BLaER1 treated with 17β-estradiol and CSF1 and Interleukin-3, amounts not matched to agents 10 nM and 100 nM (cell line): ENCODE data around the gene TOPBP1.
"Not testable (repeated sequence)": the region's sequence is repeated elsewhere in the genome, so short reads cannot be mapped to it uniquely, and the experiment has no call there.

Experiments
- H3K27ac ChIP-seq, 11 experiments: shearing (Covaris generic); formaldehyde crosslinking; 2 replicates each; pipeline ENCODE4 v1.8.1; 2022
- H3K27me3 ChIP-seq, 11 experiments: shearing (Covaris generic); formaldehyde crosslinking; 2 replicates each; pipeline ENCODE4 v1.8.1; 2022
- H3K36me3 ChIP-seq, 11 experiments: shearing (Covaris generic); formaldehyde crosslinking; 2 replicates each; pipeline ENCODE4 v1.8.1; 2022
- H3K4me1 ChIP-seq, 10 experiments: shearing (Covaris generic); formaldehyde crosslinking; 2 replicates each; pipeline ENCODE4 v1.8.1; 2022
- H3K4me2 ChIP-seq, 11 experiments: shearing (Covaris generic); formaldehyde crosslinking; 2 replicates each; pipeline ENCODE4 v1.8.1; 2022
- H3K4me3 ChIP-seq, 10 experiments: shearing (Covaris generic); formaldehyde crosslinking; 2 replicates each; pipeline ENCODE4 v1.8.1; 2022
- H3K9ac ChIP-seq, 11 experiments: shearing (Covaris generic); formaldehyde crosslinking; 2 replicates each; pipeline ENCODE4 v1.8.1; 2022
- H3K9me3 ChIP-seq, 11 experiments: shearing (Covaris generic); formaldehyde crosslinking; replicated peaks in 1 of 11; 2 replicates each; pipeline ENCODE4 v1.8.1; 2022
- H4K20me1 ChIP-seq, 11 experiments: shearing (Covaris generic); formaldehyde crosslinking; 2 replicates each; pipeline ENCODE4 v1.8.1; 2022
- Cebpa-rat ChIP-seq, 11 experiments: shearing (Covaris generic); IDR thresholded peaks; 2 replicates each; pipeline ENCODE4 v1.8.1; 2022

TOPBP1 gene

GRCh38 chr3:133699467-133699866 is 37.7 kb upstream of the TOPBP1 start:
- no peak overlapping the region for H3K4me2 ChIP-seq

GRCh38 chr3:133697960-133698359 is 36.2 kb upstream of the TOPBP1 start:
- Histone ChIP-seq H3K4me2 (no peak overlapping the region), H3K36me3 (no peaks in the 10 kb centered on the region), H3K9me3 (peaks cover 0 to 10% (median 6%) of the 10 kb centered on the region in 11 experiments; a peak in 8 of 22 replicates), H3K27me3 (no peaks in the 10 kb centered on the region), H4K20me1 (no peaks in the 10 kb centered on the region), H3K9ac (no peak overlapping the region), H3K4me1 (peaks cover 6 to 9% (median 7%) of the 10 kb centered on the region in 10 experiments; a peak in 14 of 20 replicates), H3K4me3 (no peak overlapping the region), H3K27ac (no peak overlapping the region)
- no peak for TF ChIP-seq Cebpa-rat (IDR thresholded peaks at IDR 0.05)

More at GRCh38 chr3:133699467-133699866, 37.7 kb upstream of the TOPBP1 start:
- no peak for TF ChIP-seq Cebpa-rat (IDR thresholded peaks at IDR 0.05)
- Histone ChIP-seq H3K36me3 (no peaks in the 10 kb centered on the region), H3K27ac (no peak overlapping the region), H3K4me1 (peaks cover 6 to 9% (median 7%) of the 10 kb centered on the region in 10 experiments; a peak in 14 of 20 replicates), H3K4me3 (no peak overlapping the region), H3K9me3 (peaks cover 0 to 10% (median 6%) of the 10 kb centered on the region in 11 experiments; a peak in 8 of 22 replicates), H4K20me1 (no peaks in the 10 kb centered on the region), H3K9ac (no peak overlapping the region), H3K27me3 (no peaks in the 10 kb centered on the region)

DNA sequence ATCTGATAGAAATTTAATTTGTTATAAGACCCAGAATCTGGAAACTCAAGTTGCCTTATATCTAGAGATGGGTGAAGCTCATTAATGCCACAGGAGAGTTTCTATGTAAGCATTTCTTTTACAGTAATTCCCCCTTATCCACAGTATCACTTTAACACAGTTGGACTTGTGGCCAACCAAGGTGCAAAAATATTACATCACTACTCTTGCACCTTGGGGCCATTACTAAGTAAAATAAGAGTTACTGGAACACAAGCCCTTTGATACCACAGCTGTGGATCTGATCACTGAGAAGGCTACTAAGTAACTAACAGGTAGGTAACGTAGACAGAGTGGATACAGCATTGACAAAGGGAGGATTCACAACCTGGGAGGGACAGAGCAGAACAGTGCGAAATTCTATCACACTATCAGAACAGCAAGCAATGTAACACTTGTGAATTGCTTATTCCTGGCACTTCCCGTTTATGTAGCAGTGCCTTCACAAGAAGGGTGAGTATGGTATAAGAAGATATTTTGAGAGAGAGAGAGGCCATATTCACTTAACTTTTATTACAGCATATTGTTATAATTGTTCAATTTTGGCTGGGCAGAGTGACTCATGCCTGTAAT is 33.9 kb upstream of the TOPBP1 start:
- H4K20me1 ChIP-seq, result no peaks in the 10 kb centered on the region
- no peak overlapping the region for H3K4me2 ChIP-seq
- no peak overlapping the region for H3K9ac ChIP-seq
- H3K4me3 ChIP-seq, result no peak overlapping the region
- TF ChIP-seq Cebpa-rat (IDR thresholded peaks at IDR 0.05), result no peak
- H3K27ac ChIP-seq, result no peak overlapping the region
- no peaks in the 10 kb centered on the region for H3K27me3 ChIP-seq
- no peaks in the 10 kb centered on the region for H3K4me1 ChIP-seq
- H3K9me3 ChIP-seq, result peaks cover 0 to 10% (median 6%) of the 10 kb centered on the region in 11 experiments; a peak in 8 of 22 replicates
- H3K36me3 ChIP-seq, result no peaks in the 10 kb centered on the region

GRCh38 chr3:133694288-133695268 is 32.8 kb upstream of the TOPBP1 start:
- no peak overlapping the region for H3K27ac ChIP-seq
- H3K27me3 ChIP-seq, result no peaks in the 10 kb centered on the region
- H3K4me2 ChIP-seq, result no peak overlapping the region
- peaks cover 0 to 10% (median 6%) of the 10 kb centered on the region in 11 experiments; a peak in 8 of 22 replicates for H3K9me3 ChIP-seq
- no peak for TF ChIP-seq Cebpa-rat (IDR thresholded peaks at IDR 0.05)
- no peaks in the 10 kb centered on the region for H4K20me1 ChIP-seq
- H3K9ac ChIP-seq, result no peak overlapping the region
- no peaks in the 10 kb centered on the region for H3K36me3 ChIP-seq
- no peak overlapping the region for H3K4me3 ChIP-seq
- no peaks in the 10 kb centered on the region for H3K4me1 ChIP-seq

DNA sequence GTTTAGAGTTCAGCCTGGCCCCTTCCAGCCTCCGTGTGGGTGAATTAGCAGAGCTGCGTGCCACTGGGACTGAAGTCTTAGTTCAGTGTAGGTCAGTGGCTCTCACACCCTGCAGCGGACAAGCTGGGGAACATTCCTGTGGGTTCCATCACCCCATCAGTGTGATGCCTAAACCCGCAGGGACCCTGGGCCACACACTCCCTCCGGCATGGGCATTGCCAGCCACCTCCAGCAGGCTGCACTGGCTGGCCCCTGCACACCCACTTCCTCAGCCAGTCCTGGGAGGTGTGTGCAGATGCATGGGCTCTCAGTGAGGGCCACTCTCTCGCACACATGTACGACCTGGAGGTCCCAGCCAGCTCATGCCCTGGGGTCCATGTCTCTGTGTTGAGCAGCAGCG is 32.1 kb upstream of the TOPBP1 start:
- TF ChIP-seq Cebpa-rat (IDR thresholded peaks at IDR 0.05), result no peak
- Histone ChIP-seq H3K9ac (no peak overlapping the region), H3K36me3 (no peaks in the 10 kb centered on the region)

DNA sequence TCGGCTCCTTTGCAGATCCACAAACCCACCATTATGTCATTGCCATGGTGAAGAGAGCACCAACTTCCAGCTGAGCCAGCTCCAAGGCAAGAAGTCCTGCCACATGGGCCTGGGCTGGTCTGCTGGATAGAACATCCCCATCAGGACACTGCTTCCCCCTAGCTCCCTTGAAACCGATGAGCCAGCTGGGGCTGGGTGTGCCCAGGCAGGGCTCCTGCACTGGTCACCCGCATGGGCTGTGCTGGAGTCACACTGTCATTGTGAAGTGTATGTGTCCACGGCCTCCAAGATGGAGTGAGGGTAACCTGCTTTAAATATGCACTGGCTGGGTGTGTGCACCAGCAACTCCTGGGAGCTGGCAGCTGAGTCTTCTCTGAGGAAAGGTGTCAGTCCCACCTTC is 31.0 kb upstream of the TOPBP1 start:
- no peak for TF ChIP-seq Cebpa-rat (IDR thresholded peaks at IDR 0.05)
- Histone ChIP-seq H3K36me3 (no peaks in the 10 kb centered on the region), H3K4me1 (no peaks in the 10 kb centered on the region), H3K9ac (no peak overlapping the region), H3K4me2 (no peak overlapping the region), H4K20me1 (no peaks in the 10 kb centered on the region), H3K9me3 (peaks cover 0 to 4% (median 0%) of the 10 kb centered on the region in 11 experiments; a peak in 4 of 22 replicates), H3K27me3 (no peaks in the 10 kb centered on the region), H3K27ac (no peak overlapping the region), H3K4me3 (no peak overlapping the region)

More for the DNA sequence above, 32.1 kb upstream of the TOPBP1 start:
- H4K20me1 ChIP-seq, result no peaks in the 10 kb centered on the region
- H3K4me2 ChIP-seq, result no peak overlapping the region
- no peak overlapping the region for H3K4me3 ChIP-seq
- H3K9me3 ChIP-seq, result peaks cover 0 to 10% (median 6%) of the 10 kb centered on the region in 11 experiments; a peak in 8 of 22 replicates
- no peaks in the 10 kb centered on the region for H3K4me1 ChIP-seq
- no peak overlapping the region for H3K27ac ChIP-seq
- no peaks in the 10 kb centered on the region for H3K27me3 ChIP-seq

- no peaks in the 10 kb centered on the region for H3K4me1 ChIP-seq
- H4K20me1 ChIP-seq, result no peaks in the 10 kb centered on the region
- H3K36me3 ChIP-seq, result no peaks in the 10 kb centered on the region
- no peak for TF ChIP-seq Cebpa-rat (IDR thresholded peaks at IDR 0.05)
- H3K4me3 ChIP-seq, result no peak overlapping the region
- H3K9me3 ChIP-seq, result 0 out of 22 replicates have a peak, but pooled peaks cover 0 to 3% (median 0%) of the 10 kb centered on the region in 11 experiments
- no peak overlapping the region for H3K27ac ChIP-seq
- H3K9ac ChIP-seq, result no peak overlapping the region
- H3K4me2 ChIP-seq, result no peak overlapping the region
- no peaks in the 10 kb centered on the region for H3K27me3 ChIP-seq
Measured at GRCh38 chr3:133691273-133692107, 29.7 kb upstream of the TOPBP1 start.

- H3K9me3 ChIP-seq, H3K27me3 ChIP-seq, H4K20me1 ChIP-seq, H3K9ac ChIP-seq, H3K4me2 ChIP-seq, H3K4me3 ChIP-seq, H3K36me3 ChIP-seq, H3K27ac ChIP-seq: not testable (repeated sequence)
- H3K4me1 ChIP-seq, result peaks cover 0 to 14% (median 12%) of the 10 kb centered on the region in 10 experiments; a peak in 13 of 20 replicates
Measured at GRCh38 chr3:133677993-133678392, 16.3 kb upstream of the TOPBP1 start.
